Esophagus squamous epithelium (tissue), 4 donors: ENCODE results near the gene TMEM200A.

Experiments used
- CTCF ChIP-seq, 6 experiments: fragments of 450-650 bp in 4 of 6; fragments of 200-600 bp in 2 of 6; sonication (generic) in 2 of 6; IDR thresholded peaks; one replicate each; pipeline ENCODE4 v1.5.1; 2016 to 2019; ENCODE audit warnings: antibody characterized with exemption in 6 of 6, mild to moderate bottlenecking in 4 of 6, moderate library complexity in 4 of 6
- POLR2A ChIP-seq, 4 donors: fragments of 450-650 bp; IDR thresholded peaks; one replicate each; pipeline ENCODE4 v1.6.1; 2017; ENCODE audit warnings: antibody characterized with exemption in 4 of 4, mild to moderate bottlenecking in 4 of 4, moderate library complexity in 3 of 4

GRCh38 chr6:130431346-130431852 lies 65.6 kb downstream of the TMEM200A start:
- TF ChIP-seq CTCF (IDR thresholded peaks at IDR 0.05) (no peak), POLR2A (IDR thresholded peaks at IDR 0.05) (no peak)
